ENCODE data around the gene PCSK6.

The PCSK6 gene

DNA sequence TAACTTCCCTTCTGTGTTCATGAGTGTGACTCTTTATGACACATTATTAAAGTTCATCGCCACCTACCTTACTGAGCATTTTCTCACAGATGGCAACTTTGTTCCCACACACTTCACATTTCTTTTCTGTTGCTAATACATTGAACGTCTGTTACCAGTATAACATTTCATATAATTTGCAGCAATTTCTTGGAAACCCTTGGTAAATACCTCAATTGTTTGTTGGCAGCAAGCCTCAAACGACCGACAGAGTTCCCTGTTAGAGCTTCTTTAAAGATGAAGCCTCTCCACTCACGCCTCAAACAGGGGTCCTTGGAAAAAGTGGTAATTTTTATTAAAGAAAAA lies 234.5 kb downstream of the PCSK6 start:
- Histone ChIP-seq H3K79me2 (ENCODE audit: insufficient read depth, low read length) (peaks cover 16% of the 10 kb centered on the region), H3K4me2 (ENCODE audit: insufficient read depth, low read length) (no peak overlapping the region), H4K20me1 (ENCODE audit: insufficient read depth, low read length) (peaks cover under 1% of the 10 kb centered on the region; the same call in 1 of the 2 replicates), H3K27ac (ENCODE audit: low read length) (no peak overlapping the region), H3K4me1 (ENCODE audit: insufficient read depth, low read length) (peaks cover 49% of the 10 kb centered on the region), H2AFZ (ENCODE audit: low read depth, low read length) (no peak overlapping the region), H3K4me3 (ENCODE audit: low read depth in 1 of 2, low read length in 2 of 2) (no peak overlapping the region), H3K27me3 (ENCODE audit: insufficient read depth, low read length, poor library complexity) (peaks cover 11% of the 10 kb centered on the region), H3K9ac (ENCODE audit: low read depth, low read length) (no peak overlapping the region), H3K9me3 (ENCODE audit: insufficient read depth, low read length, severe bottlenecking) (no peaks in the 10 kb centered on the region), H3K36me3 (ENCODE audit: insufficient read depth, low read length) (no peaks in the 10 kb centered on the region; the same call in 1 of the 2 replicates)
- ATAC-seq (ENCODE audit: insufficient read depth, low read depth), result peak; percentile 15; the same call in 1 of the 3 replicates
- DNase-seq, result peak; percentile 24
- TF ChIP-seq, protein P1, sequence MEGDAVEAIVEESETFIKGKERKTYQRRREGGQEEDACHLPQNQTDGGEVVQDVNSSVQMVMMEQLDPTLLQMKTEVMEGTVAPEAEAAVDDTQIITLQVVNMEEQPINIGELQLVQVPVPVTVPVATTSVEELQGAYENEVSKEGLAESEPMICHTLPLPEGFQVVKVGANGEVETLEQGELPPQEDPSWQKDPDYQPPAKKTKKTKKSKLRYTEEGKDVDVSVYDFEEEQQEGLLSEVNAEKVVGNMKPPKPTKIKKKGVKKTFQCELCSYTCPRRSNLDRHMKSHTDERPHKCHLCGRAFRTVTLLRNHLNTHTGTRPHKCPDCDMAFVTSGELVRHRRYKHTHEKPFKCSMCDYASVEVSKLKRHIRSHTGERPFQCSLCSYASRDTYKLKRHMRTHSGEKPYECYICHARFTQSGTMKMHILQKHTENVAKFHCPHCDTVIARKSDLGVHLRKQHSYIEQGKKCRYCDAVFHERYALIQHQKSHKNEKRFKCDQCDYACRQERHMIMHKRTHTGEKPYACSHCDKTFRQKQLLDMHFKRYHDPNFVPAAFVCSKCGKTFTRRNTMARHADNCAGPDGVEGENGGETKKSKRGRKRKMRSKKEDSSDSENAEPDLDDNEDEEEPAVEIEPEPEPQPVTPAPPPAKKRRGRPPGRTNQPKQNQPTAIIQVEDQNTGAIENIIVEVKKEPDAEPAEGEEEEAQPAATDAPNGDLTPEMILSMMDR (IDR thresholded peaks at IDR 0.05; ENCODE audit: borderline replicate concordance, extremely low read depth, low read length, poor library complexity, severe bottlenecking), result no peak
- TF ChIP-seq EZH2 (IDR thresholded peaks at IDR 0.05; ENCODE audit: borderline replicate concordance, low read depth, low read length, severe bottlenecking), result no peak

DNA sequence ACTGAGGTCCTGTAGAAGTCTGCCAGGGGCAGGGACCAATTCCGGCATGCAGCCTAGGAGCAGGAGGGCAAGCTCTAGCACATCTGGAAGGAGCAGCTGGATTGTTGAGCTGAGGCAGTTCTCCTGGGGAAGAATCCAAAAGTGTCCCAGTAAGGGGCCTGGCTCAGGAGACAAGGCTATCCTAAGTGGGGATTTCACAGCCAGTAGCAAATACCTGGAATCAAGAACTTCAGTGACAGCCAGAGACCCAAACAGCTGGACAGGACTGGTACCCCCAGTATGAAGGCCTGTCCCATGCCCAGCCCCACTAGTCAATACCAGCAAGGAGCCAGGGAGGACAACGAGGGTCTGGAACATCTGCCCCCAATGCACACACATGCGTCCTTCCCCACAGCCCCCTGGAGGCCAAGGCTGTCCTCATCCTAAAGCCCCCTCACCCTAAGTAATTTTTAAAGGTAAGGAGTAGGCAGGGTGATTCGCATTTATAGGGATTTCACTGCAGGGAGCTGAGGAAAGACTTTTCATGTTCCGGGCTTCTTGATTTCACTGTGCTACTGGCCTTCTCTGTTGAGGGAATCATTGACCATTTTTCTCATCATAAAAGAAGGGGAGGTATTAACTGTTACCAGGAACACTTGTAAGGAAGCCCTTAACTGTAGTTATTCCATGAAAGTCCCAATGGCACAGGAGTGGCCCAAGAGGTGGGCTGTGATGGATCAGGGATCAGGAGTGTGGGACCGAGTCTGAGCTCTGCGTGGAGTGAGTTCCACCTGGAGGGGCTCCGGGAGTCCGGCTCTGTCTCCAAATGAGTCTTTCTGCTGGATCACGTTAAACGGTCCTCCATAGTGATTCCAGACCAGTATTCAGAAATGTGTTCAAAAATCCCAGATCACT lies 235.1 kb downstream of the PCSK6 start:
- H3K4me2 ChIP-seq (ENCODE audit: insufficient read depth, low read length), result no peak overlapping the region
- no peak for ATAC-seq (ENCODE audit: insufficient read depth, low read depth)
- H3K27ac ChIP-seq (ENCODE audit: low read length), result no peak overlapping the region

More for the DNA sequence above, 235.1 kb downstream of the PCSK6 start:
- Histone ChIP-seq H3K4me1 (ENCODE audit: insufficient read depth, low read length) (peaks cover 54% of the 10 kb centered on the region), H3K9ac (ENCODE audit: low read depth, low read length) (no peak overlapping the region), H2AFZ (ENCODE audit: low read depth, low read length) (no peak overlapping the region), H3K4me3 (ENCODE audit: low read depth in 1 of 2, low read length in 2 of 2) (no peak overlapping the region), H3K36me3 (ENCODE audit: insufficient read depth, low read length) (no peaks in the 10 kb centered on the region; the same call in 1 of the 2 replicates), H3K27me3 (ENCODE audit: insufficient read depth, low read length, poor library complexity) (peaks cover 11% of the 10 kb centered on the region), H4K20me1 (ENCODE audit: insufficient read depth, low read length) (peaks cover 5% of the 10 kb centered on the region; the same call in 1 of the 2 replicates), H3K9me3 (ENCODE audit: insufficient read depth, low read length, severe bottlenecking) (no peaks in the 10 kb centered on the region), H3K79me2 (ENCODE audit: insufficient read depth, low read length) (peaks cover 22% of the 10 kb centered on the region)
- TF ChIP-seq, protein P1 (IDR thresholded peaks at IDR 0.05; ENCODE audit: borderline replicate concordance, extremely low read depth, low read length, poor library complexity, severe bottlenecking), result no peak
- DNase-seq, result no peak
